Panc1 (cell line): Measurements from ENCODE around the gene NPHP1. TPM values are rescaled to one million over a fixed set of nuclear protein-coding genes. Genes with fewer than 3 reads are reported as not detected.

Experiments used
- ATAC-seq: fragments of 200-7000 bp; cut with Tn5 transposase; 2 replicates; pipeline ENCODE4 v1.9.1; 2020; ENCODE audit warnings: mild to moderate bottlenecking, moderate library complexity
- BruUV-seq: library from RNA; stranded (reverse); fragments of 400-500 nt; replicated peaks from 2 replicates; lab custom pipeline; 2021; lab: Mats Ljungman, UMichigan
- CTCF ChIA-PET: fragments of 300-600 bp; sonication (Branson Sonifier 250); formaldehyde crosslinking; loops from one replicate; lab custom pipeline; 2022; ENCODE audit warnings: antibody characterized with exemption; lab: Charles Lee
- POLR2A ChIA-PET: fragments of 300-600 bp; sonication (Branson Sonifier 250); formaldehyde crosslinking; loops from one replicate; lab custom pipeline; 2022; ENCODE audit warnings: antibody characterized with exemption; lab: Charles Lee
- DNase-seq: peaks from one replicate; pipeline ENCODE4 v3.0.0-alpha.2; 2010; ENCODE audit warnings: low read depth, low spot score
- H3K27ac ChIP-seq: 2 replicates; pipeline ENCODE4 v1.5.1; 2011; ENCODE audit warnings: mild to moderate bottlenecking, low read length, inconsistent platforms
- H3K27me3 ChIP-seq: fragments of 200-500 bp; sonication (Bioruptor generic); 2 replicates; pipeline ENCODE4 v1.6.0; 2014; ENCODE audit warnings: low read length, inconsistent platforms; ENCODE audit not compliant: control insufficient read depth, insufficient read depth
- H3K36me3 ChIP-seq: fragments of 200-500 bp; sonication (Bioruptor generic); 2 replicates; pipeline ENCODE4 v1.5.1; 2014; ENCODE audit warnings: inconsistent platforms, mild to moderate bottlenecking, low read length, moderate library complexity; ENCODE audit not compliant: control insufficient read depth, insufficient read depth
- H3K4me1 ChIP-seq: 2 replicates; pipeline ENCODE4 v1.5.1; 2011; ENCODE audit warnings: inconsistent platforms, mild to moderate bottlenecking, low read length, moderate library complexity; ENCODE audit not compliant: control insufficient read depth, insufficient read depth
- H3K4me3 ChIP-seq, 2 experiments: 2 replicates each; pipeline ENCODE4 v1.5.1; 2011 to 2012; ENCODE audit warnings: low read depth in 2 of 2, low read length in 2 of 2, mild to moderate bottlenecking in 2 of 2, inconsistent platforms in 1 of 2, moderate library complexity in 1 of 2
- H3K9me3 ChIP-seq: fragments of 200-500 bp; sonication (Bioruptor generic); 2 replicates; pipeline ENCODE4 v1.5.1; 2014; ENCODE audit warnings: low read depth, mild to moderate bottlenecking, inconsistent platforms, low read length, moderate library complexity; ENCODE audit not compliant: control insufficient read depth, insufficient read depth
- CTCF ChIP-seq: fragments of 450-650 bp; IDR thresholded peaks from 2 replicates; pipeline ENCODE4 v1.5.1; 2017; ENCODE audit warnings: mild to moderate bottlenecking
- POLR2AphosphoS5 ChIP-seq: IDR thresholded peaks from 2 replicates; pipeline ENCODE4 v1.6.1; 2012; ENCODE audit warnings: mild to moderate bottlenecking, low read depth, low read length, moderate library complexity
- REST ChIP-seq, 2 experiments: IDR thresholded peaks; 2 replicates each; pipeline ENCODE4 v1.6.1; 2011 to 2012; ENCODE audit warnings: low read depth in 2 of 2, control low read depth in 1 of 2, low read length in 1 of 2, mild to moderate bottlenecking in 1 of 2, moderate library complexity in 1 of 2; ENCODE audit not compliant: insufficient read depth in 1 of 2
- SIN3A ChIP-seq: IDR thresholded peaks from 2 replicates; pipeline ENCODE4 v1.6.1; 2012; ENCODE audit warnings: low read depth, mild to moderate bottlenecking, low read length, moderate library complexity, borderline replicate concordance; ENCODE audit not compliant: insufficient read depth
- TCF7L2 ChIP-seq: IDR thresholded peaks from 2 replicates; pipeline ENCODE4 v1.6.1; 2011; ENCODE audit warnings: mild to moderate bottlenecking, low read depth, low read length, inconsistent platforms
- in situ Hi-C: cut with HindIII; loops from 2 replicates; pipeline ENCODE4 v1.10.0; 2016; ENCODE audit warnings: low sequenced_read_pairs, low pct_unique_long_range_greater_than_20kb
- intact Hi-C: fragments of 100-400 bp; cut with micrococcal nuclease; formaldehyde crosslinking; loops from one replicate; pipeline ENCODE4 v1.10.0; 2022; ENCODE audit not compliant: unreplicated experiment
- total RNA-seq: library from RNA; stranded (reverse); gene quantifications from one replicate; pipeline ENCODE4 v1.2.1, GENCODE V29; 2021; ENCODE audit not compliant: unreplicated experiment

NPHP1 gene
- total RNA-seq, 1 experiment from 2014 or later, result 7.2 TPM

GRCh38 chr2:110131166-110131565 lies 73.6 kb downstream of the NPHP1 start:
- no peak overlapping the region for H3K27ac ChIP-seq
- peaks cover 12% of the 10 kb centered on the region; the same call in 1 of the 2 replicates for H3K9me3 ChIP-seq
- no peak for TF ChIP-seq REST (IDR thresholded peaks at IDR 0.05; ENCODE audit: insufficient read depth in 1 of 2, low read depth in 2 of 2, low read length in 1 of 2)
- TF ChIP-seq TCF7L2, result no peak
- no peak for TF ChIP-seq SIN3A
- no peak for TF ChIP-seq CTCF
- TF ChIP-seq POLR2AphosphoS5, result no peak
- H3K4me1 ChIP-seq, result no peaks in the 10 kb centered on the region
- H3K27me3 ChIP-seq, result no peaks in the 10 kb centered on the region
- intact Hi-C loops (no loop called here), in situ Hi-C loops (no loop called here)
- H3K36me3 ChIP-seq, result no peaks in the 10 kb centered on the region
- ChIA-PET POLR2A (no interaction called here), CTCF (no interaction called here)
- no peak overlapping the region for H3K4me3 ChIP-seq
- ATAC-seq (no peak), DNase-seq (no peak)
- no TSS peak for BruUV-seq

- no peaks in the 10 kb centered on the region for H3K36me3 ChIP-seq
- no peaks in the 10 kb centered on the region for H3K4me1 ChIP-seq
- H3K4me3 ChIP-seq, result no peak overlapping the region
- ChIA-PET POLR2A (no interaction called here), CTCF (no interaction called here)
- no peaks in the 10 kb centered on the region for H3K27me3 ChIP-seq
- no peak for ATAC-seq
- in situ Hi-C loops, result no loop called here
- no peak overlapping the region for H3K27ac ChIP-seq
- BruUV-seq, result no TSS peak
- peaks cover 12% of the 10 kb centered on the region; the same call in 1 of the 2 replicates for H3K9me3 ChIP-seq
- DNase-seq, result no peak
- intact Hi-C loops, result no loop called here
- no peak for TF ChIP-seq POLR2AphosphoS5
- no peak for TF ChIP-seq REST (IDR thresholded peaks at IDR 0.05; ENCODE audit: insufficient read depth in 1 of 2, low read depth in 2 of 2, low read length in 1 of 2)
- TF ChIP-seq TCF7L2, result no peak
- no peak for TF ChIP-seq SIN3A
- no peak for TF ChIP-seq CTCF
Measured at GRCh38 chr2:110130757-110131156, 74.1 kb downstream of the NPHP1 start.
